Measurements from ENCODE around the gene TERT.

Gene TERT

GRCh38 chr5:1208743-1209488 lies 86.0 kb downstream of the TERT start:
- peak; percentile 93 for DNase-seq
- no peaks in the 10 kb centered on the region for H3K36me3 ChIP-seq
- H3K4me3 ChIP-seq (ENCODE audit: low read depth, low read length) = no peak overlapping the region
- TF ChIP-seq, protein P1, sequence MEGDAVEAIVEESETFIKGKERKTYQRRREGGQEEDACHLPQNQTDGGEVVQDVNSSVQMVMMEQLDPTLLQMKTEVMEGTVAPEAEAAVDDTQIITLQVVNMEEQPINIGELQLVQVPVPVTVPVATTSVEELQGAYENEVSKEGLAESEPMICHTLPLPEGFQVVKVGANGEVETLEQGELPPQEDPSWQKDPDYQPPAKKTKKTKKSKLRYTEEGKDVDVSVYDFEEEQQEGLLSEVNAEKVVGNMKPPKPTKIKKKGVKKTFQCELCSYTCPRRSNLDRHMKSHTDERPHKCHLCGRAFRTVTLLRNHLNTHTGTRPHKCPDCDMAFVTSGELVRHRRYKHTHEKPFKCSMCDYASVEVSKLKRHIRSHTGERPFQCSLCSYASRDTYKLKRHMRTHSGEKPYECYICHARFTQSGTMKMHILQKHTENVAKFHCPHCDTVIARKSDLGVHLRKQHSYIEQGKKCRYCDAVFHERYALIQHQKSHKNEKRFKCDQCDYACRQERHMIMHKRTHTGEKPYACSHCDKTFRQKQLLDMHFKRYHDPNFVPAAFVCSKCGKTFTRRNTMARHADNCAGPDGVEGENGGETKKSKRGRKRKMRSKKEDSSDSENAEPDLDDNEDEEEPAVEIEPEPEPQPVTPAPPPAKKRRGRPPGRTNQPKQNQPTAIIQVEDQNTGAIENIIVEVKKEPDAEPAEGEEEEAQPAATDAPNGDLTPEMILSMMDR (IDR thresholded peaks at IDR 0.05; ENCODE audit: low read depth, low read length) = peak; percentile 96
- no peaks in the 10 kb centered on the region for H3K9me3 ChIP-seq (ENCODE audit: severe bottlenecking)
- H3K27ac ChIP-seq = peak overlapping the region; percentile 50
- no peaks in the 10 kb centered on the region for H3K27me3 ChIP-seq (ENCODE audit: insufficient read depth, low read depth, severe bottlenecking)

- DNase-seq = no peak
- TF ChIP-seq, protein P1 (IDR thresholded peaks at IDR 0.05; ENCODE audit: low read depth, low read length) = no peak
- H3K36me3 ChIP-seq = no peaks in the 10 kb centered on the region
- H3K9me3 ChIP-seq (ENCODE audit: severe bottlenecking) = no peaks in the 10 kb centered on the region
- H3K27me3 ChIP-seq (ENCODE audit: insufficient read depth, low read depth, severe bottlenecking) = no peaks in the 10 kb centered on the region
- no peak overlapping the region for H3K27ac ChIP-seq
- H3K4me3 ChIP-seq (ENCODE audit: low read depth, low read length) = no peak overlapping the region
These were observed 86.6 kb downstream of the TERT start for GRCh38 chr5:1208221-1208742.

DNA sequence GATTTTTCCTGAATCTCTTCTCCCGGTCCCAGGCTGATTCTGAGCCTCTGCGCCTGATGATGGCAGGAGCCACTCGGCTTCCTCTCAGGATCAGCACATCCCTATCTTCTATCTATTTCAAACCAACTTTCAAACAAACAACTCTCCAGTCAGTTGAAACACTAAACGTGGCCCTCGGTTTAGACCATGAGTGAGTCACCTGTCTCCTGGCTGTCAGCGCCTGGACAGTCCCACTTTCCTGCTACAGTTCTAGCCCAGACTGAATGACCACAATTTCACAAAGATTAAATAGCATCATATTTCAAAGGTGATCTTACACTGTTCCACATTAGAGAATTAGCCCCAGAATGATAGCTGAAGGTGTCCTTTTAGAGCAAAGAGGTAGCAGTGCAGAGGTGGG lies 87.3 kb downstream of the TERT start:
- no peak for DNase-seq

DNA sequence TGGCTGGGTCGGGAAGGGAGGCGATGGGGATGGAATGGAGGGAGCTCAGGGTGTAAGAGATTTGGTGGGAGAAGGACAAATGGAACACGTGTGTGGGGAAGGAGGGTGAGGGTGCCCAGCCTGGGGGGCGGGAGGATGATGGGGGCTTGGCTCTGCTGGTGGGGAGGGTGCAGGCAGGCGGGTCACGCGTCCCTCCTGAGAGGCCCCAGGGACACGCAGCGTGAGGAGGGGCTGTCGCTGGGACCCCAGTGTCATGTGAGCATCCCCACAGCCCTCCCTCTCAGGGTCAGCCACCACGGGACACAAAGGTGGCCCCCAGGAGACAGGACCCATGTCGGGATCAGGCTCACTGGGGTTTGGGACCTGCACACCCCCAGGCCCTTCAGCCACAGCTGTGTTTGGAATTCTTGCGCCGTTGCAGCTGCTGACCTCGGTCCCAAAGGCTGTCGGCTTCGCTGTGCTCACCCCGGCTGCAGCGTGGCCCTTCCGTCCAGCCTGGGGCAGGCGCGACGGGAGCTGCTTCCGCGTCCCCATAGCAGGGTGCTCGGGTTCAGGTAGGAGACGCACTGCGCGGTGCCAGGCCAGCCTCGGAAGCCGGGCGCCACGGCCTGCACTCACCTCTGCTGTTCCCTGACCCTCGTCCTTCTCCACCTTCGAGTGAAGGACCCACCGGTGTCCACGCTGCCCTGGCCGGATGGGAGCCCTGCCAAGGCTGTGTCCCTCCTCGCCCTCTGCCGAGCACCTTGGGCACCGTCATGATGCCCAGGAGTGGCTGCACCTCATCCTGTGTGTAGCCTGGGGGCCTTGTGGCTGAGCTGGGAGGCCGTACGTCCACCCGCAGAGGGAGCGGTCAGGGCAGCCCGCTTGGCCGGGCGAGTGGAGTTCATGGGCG lies 88.1 kb downstream of the TERT start:
- Histone ChIP-seq H3K27me3 (ENCODE audit: insufficient read depth, low read depth, severe bottlenecking) (no peaks in the 10 kb centered on the region), H3K27ac (no peak overlapping the region), H3K36me3 (no peaks in the 10 kb centered on the region), H3K4me3 (ENCODE audit: low read depth, low read length) (no peak overlapping the region), H3K9me3 (ENCODE audit: severe bottlenecking) (no peaks in the 10 kb centered on the region)
- no peak for DNase-seq
- TF ChIP-seq, protein P1 (IDR thresholded peaks at IDR 0.05; ENCODE audit: low read depth, low read length) = no peak

More for the DNA sequence above, 87.3 kb downstream of the TERT start:
- Histone ChIP-seq H3K36me3 (no peaks in the 10 kb centered on the region), H3K4me3 (ENCODE audit: low read depth, low read length) (no peak overlapping the region), H3K9me3 (ENCODE audit: severe bottlenecking) (no peaks in the 10 kb centered on the region), H3K27me3 (ENCODE audit: insufficient read depth, low read depth, severe bottlenecking) (no peaks in the 10 kb centered on the region), H3K27ac (no peak overlapping the region)
- TF ChIP-seq, protein P1 (IDR thresholded peaks at IDR 0.05; ENCODE audit: low read depth, low read length) = no peak

- TF ChIP-seq, protein P1 (IDR thresholded peaks at IDR 0.05; ENCODE audit: low read depth, low read length) = no peak
- DNase-seq = no peak
- Histone ChIP-seq H3K36me3 (no peaks in the 10 kb centered on the region), H3K4me3 (ENCODE audit: low read depth, low read length) (no peak overlapping the region), H3K9me3 (ENCODE audit: severe bottlenecking) (no peaks in the 10 kb centered on the region), H3K27ac (peak overlapping the region; percentile 21), H3K27me3 (ENCODE audit: insufficient read depth, low read depth, severe bottlenecking) (no peaks in the 10 kb centered on the region)
These were observed 89.3 kb downstream of the TERT start for GRCh38 chr5:1205255-1206180.
